Right hindlimb (tissue), 1 donor: ENCODE data around the gene XPNPEP2.

Experiments
- DNase-seq: peaks from one replicate; pipeline ENCODE4 v3.0.0-alpha.2; 2018

XPNPEP2 gene

GRCh38 chrX:129738466-129739308 lies at the start of gene XPNPEP2:
Gene XPNPEP2 (plus strand): TSS chrX:129738979. CDS start chrX:129739214, 235 bp downstream.
- DNase-seq = peak; percentile 80

GRCh38 chrX:129689796-129690195 lies 49.0 kb upstream of the XPNPEP2 start:
- no peak for DNase-seq

- peak; percentile 30 for DNase-seq
Observed at GRCh38 chrX:129690435-129690834, 48.3 kb upstream of the XPNPEP2 start.

GRCh38 chrX:129693354-129693753 lies 45.4 kb upstream of the XPNPEP2 start:
- no peak for DNase-seq

- DNase-seq = no peak
Observed at GRCh38 chrX:129694805-129695204, 44.0 kb upstream of the XPNPEP2 start.

GRCh38 chrX:129695535-129695934 lies 43.2 kb upstream of the XPNPEP2 start:
- DNase-seq = no peak

GRCh38 chrX:129695937-129696336 lies 42.8 kb upstream of the XPNPEP2 start:
- no peak for DNase-seq

GRCh38 chrX:129696463-129697155 lies 42.2 kb upstream of the XPNPEP2 start:
- DNase-seq = no peak

GRCh38 chrX:129697204-129697829 lies 41.5 kb upstream of the XPNPEP2 start:
- DNase-seq = no peak

- DNase-seq = no peak
Observed at GRCh38 chrX:129698150-129698549, 40.6 kb upstream of the XPNPEP2 start.

- no peak for DNase-seq
Observed at GRCh38 chrX:129700536-129700935, 38.2 kb upstream of the XPNPEP2 start.

GRCh38 chrX:129701624-129702069 lies 37.1 kb upstream of the XPNPEP2 start:
- peak; percentile 90 for DNase-seq

GRCh38 chrX:129704491-129704890 lies 34.3 kb upstream of the XPNPEP2 start:
- DNase-seq = no peak

- no peak for DNase-seq
Observed at GRCh38 chrX:129705377-129705925, 33.3 kb upstream of the XPNPEP2 start.

- DNase-seq = no peak
Observed at GRCh38 chrX:129705988-129706387, 32.8 kb upstream of the XPNPEP2 start.

GRCh38 chrX:129706400-129707072 lies 32.2 kb upstream of the XPNPEP2 start:
- peak; percentile 68 for DNase-seq

- DNase-seq = no peak
Observed at GRCh38 chrX:129714581-129714980, 24.2 kb upstream of the XPNPEP2 start.

- DNase-seq = no peak
Observed at GRCh38 chrX:129716507-129716906, 22.3 kb upstream of the XPNPEP2 start.

- DNase-seq = peak; percentile 78
Observed at GRCh38 chrX:129717892-129718291, 20.9 kb upstream of the XPNPEP2 start.

- no peak for DNase-seq
Observed at GRCh38 chrX:129718676-129719075, 20.1 kb upstream of the XPNPEP2 start.

- DNase-seq = no peak
Observed at GRCh38 chrX:129719268-129719667, 19.5 kb upstream of the XPNPEP2 start.

- DNase-seq = peak; percentile 34
Observed at GRCh38 chrX:129719931-129720530, 18.7 kb upstream of the XPNPEP2 start.
